Activated naive CD4-positive, alpha-beta T cell treated with anti-CD3 and anti-CD28 coated beads, Interleukin-2, amount 50 U/mL, for 72 hours (primary cell): ENCODE measurements around the gene CLEC18B. TPM values are rescaled to one million over a fixed set of nuclear protein-coding genes. Genes with fewer than 3 reads are reported as not detected.
"Not testable (repeated sequence)": the region's sequence is repeated elsewhere in the genome, so short reads cannot be mapped to it uniquely, and the experiment has no call there.

Experiments used
- ATAC-seq, 2 donors: fragments of 150-1000 bp; cut with Tn5 transposase; 2 replicates each; pipeline ENCODE4 v1.10.0; 2021; ENCODE audit warnings: mild to moderate bottlenecking in 2 of 2, moderate library complexity in 2 of 2
- DNase-seq, 2 donors: peaks; one replicate each; pipeline ENCODE4 v3.0.0; 2021 to 2022; ENCODE audit warnings: low spot score in 2 of 2
- H3K27ac Mint-ChIP-seq, 2 donors: one replicate each; pipeline ENCODE4 v1.8.0; 2022; ENCODE audit warnings: mild to moderate bottlenecking in 2 of 2, mixed read lengths in 2 of 2
- H3K36me3 Mint-ChIP-seq, 2 donors: one replicate each; pipeline ENCODE4 v1.8.0; 2022; ENCODE audit warnings: mixed read lengths in 2 of 2
- H3K9me3 Mint-ChIP-seq, 2 donors: one replicate each; pipeline ENCODE4 v1.8.0; 2022; ENCODE audit warnings: mixed read lengths in 2 of 2
- total RNA-seq, 2 donors: library from RNA; stranded (reverse); gene quantifications; one replicate each; pipeline ENCODE4 v1.2.3, GENCODE V29; 2022

CLEC18B gene
- under 1 TPM in 1 of 2 donors, not detected in 1; 0.49 TPM for total RNA-seq

DNA sequence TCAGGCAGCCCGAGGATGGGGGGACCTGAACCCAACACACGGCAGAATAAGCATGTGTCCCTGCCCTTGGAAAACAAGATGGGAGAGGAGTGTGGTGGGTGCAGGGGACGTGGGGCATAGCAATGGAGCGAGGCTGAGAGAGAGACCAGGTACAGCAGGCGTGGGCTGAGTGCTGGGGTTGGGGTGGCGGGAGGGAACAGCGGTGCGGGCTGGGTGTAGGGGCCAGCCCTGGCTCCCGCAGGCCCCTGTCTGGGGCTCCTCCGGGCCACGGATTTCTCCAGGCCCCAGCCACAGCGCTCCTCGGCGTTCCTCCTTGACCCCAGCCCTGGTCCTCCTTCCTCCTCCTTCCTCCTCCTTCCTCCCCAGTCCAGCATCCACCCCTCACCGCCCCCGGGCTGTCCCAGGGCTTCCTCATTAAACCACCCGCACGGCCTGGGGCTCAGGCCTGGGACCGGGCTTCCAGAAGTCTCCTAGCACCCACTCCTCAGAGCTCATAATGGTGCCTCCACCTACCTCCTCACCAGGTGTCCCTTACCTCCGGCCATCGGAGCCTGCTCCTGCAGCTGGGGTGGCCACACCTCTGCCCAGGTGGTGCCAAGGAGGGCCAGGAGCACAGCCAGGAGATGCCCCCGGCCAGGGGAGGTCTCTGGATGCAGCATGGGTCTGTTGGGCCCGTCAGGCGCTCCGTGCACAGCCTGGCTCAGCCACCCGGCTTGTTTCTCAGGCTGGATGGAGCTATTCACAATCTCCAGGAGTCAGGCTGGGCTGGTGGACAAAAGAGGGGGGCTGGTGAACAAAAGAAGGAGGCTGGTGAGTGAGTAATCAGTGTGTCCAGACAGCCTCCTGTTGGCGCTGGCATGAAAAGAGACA is at the start of gene CLEC18B:
Gene CLEC18B, minus strand, starts transcription at position 867 of the 870 bp plus-strand sequence. Its CDS starts 208 bp downstream, at position 659.
- not testable (repeated sequence) for H3K36me3 Mint-ChIP-seq, H3K27ac Mint-ChIP-seq, H3K9me3 Mint-ChIP-seq, DNase-seq
- peak in 1 of 2 donors; percentile 22 for ATAC-seq

DNA sequence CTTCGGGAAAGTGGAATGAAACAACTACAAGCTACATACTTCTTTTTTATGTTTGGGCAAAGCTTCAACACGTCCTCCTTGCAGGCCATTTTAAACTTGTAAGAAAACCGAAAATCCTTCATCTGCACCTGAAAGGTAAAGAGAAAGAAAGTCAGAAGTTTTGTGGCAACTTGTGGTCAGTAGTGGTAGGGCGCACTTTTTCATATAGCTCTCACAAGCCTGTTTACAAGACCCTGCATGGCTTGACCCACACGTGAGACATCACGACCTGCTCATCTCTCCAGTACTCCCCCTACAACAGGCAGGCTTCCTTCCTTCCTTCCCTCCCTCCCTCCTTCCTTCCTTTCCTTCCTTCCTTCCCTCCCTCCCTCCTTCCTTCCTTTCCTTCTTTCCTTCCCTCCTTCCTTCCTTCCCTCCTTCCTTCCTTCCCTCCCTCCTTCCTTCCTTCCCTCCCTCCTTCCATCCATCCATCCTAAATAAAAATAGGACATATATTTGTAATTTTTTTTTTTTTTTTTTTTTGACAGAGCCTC is 48.7 kb upstream of the CLEC18B start:
- H3K9me3 Mint-ChIP-seq: no peaks in the 10 kb centered on the region
- peaks cover 7% of the 10 kb centered on the region in 2 donors for H3K36me3 Mint-ChIP-seq
- DNase-seq (no peak), ATAC-seq (no peak)
- H3K27ac Mint-ChIP-seq: no peak overlapping the region

DNA sequence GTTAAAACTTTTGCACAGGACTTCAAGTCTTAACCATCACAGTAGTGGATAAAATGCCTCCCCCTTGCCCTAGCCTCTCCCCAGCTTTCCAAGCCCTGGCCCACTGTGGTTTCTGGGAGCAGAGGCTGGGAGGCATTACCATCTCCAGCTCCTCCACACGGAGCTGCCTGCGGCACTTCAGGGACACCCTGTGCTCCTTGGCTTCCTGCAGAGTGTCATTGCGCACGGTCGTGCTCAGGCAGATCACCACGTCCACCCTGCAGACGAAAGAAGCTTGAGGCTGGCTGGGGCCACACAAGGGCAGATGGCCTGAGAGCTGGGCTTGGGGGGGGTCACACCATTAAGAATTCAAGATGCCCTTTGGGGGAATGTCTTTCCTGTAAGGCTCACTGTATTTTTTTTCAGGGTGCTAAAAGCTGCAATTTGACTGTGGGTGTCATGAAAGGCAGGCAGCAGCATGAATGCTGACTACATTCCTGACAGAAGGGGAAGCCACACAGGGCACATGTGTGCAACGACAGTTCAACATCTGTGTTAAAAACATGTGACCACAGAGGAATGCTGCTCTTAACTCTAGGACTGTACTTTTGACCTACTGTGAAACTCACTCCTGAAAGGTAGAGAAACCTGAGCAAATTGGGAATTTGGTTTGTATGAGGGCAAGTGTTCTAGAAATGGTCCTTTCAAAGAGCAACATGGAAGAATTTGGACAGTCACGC is 47.7 kb upstream of the CLEC18B start:
- H3K36me3 Mint-ChIP-seq: peaks cover 7% of the 10 kb centered on the region in 2 donors
- ATAC-seq (no peak), DNase-seq (no peak)
- no peaks in the 10 kb centered on the region for H3K9me3 Mint-ChIP-seq
- no peak overlapping the region for H3K27ac Mint-ChIP-seq

DNA sequence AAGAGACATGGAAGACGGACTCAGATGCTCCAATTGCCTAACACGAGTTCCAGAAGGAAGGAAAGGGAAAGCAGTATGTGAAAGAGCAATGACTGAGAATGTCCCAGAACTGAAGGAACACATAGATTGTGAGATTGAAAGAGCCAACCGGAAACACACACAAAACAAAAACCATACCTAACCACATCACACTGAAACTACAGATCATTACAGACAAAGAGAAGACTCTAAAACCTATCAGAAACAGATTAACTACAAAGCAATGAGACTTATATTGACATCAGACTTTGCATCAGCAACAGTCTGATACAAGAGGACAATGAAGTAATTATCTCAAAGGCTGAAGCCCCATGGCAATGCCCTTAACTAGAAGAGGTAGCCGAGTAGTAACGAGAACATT is 45.6 kb upstream of the CLEC18B start:
- ATAC-seq (peak; percentile 67 to 92), DNase-seq (peak in 1 of 2 donors; percentile 11)
- H3K36me3 Mint-ChIP-seq: peaks cover 7 to 8% of the 10 kb centered on the region in 2 donors
- no peaks in the 10 kb centered on the region for H3K9me3 Mint-ChIP-seq
- peak overlapping the region; percentile 0 to 39 for H3K27ac Mint-ChIP-seq

DNA sequence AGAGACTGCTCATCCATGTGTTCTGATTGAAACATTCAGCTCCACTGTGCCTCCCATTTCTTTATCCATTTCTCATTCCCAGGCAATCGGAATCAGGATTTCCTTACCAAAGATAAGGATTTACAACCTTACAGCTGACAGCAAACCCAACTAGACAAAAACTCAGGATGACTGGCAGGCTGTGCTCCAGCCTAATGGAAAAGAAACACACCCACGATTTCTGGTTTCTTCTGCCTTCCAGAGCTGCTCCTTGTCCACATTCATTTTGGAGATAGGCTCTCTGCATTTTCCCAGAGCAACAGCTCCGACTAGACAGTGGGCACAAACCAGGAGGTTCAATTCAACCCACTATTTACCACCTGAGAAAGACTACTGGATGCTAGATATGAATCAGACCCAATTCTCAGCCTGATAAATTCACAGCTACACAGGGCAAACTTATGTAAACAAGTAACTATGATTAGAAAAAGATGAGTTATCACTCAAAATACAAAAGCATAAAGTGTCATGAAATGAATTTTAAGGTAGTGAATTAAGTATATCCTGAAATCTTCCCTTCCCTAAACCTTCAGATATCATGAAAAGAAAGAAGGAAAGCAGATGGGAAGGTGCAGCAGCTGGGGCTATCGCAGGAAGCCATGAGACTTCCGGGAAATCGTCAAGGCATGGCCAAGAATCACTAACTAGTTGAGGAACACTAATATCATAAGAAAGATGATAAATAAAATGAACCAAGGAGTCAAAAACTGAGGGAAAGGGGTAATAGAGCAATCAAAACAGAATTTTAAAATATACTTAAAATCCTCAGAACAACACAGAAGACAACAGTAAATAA is 44.8 kb upstream of the CLEC18B start:
- Mint-ChIP-seq H3K9me3 (no peaks in the 10 kb centered on the region), H3K27ac (peak overlapping the region; percentile 33 to 39), H3K36me3 (peaks cover 7 to 13% of the 10 kb centered on the region in 2 donors)
- ATAC-seq: peak in 1 of 2 donors; percentile 39
- DNase-seq: no peak

DNA sequence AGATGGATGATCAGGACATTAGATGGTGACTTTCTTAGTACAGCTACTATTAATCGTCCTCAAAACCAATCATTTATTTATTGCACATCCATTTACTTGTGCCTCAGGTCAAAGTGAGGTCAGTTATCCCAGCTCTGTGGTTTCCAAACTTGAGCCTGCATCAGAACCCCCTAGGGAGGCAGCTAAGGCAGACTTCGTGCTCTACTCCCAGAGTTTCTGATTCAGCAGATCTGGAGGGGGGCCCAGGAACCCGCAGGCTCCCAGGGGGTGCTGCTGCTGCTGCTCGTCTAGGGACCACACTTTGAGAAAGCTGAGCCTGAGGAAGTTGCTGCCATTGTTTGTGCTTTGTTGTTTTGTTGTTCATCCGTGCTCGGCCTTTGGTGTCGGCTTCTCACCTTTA is 44.0 kb upstream of the CLEC18B start:
- no peak overlapping the region for H3K27ac Mint-ChIP-seq
- H3K9me3 Mint-ChIP-seq: no peaks in the 10 kb centered on the region
- ATAC-seq (no peak), DNase-seq (no peak)
- H3K36me3 Mint-ChIP-seq: peaks cover 7 to 13% of the 10 kb centered on the region in 2 donors

DNA sequence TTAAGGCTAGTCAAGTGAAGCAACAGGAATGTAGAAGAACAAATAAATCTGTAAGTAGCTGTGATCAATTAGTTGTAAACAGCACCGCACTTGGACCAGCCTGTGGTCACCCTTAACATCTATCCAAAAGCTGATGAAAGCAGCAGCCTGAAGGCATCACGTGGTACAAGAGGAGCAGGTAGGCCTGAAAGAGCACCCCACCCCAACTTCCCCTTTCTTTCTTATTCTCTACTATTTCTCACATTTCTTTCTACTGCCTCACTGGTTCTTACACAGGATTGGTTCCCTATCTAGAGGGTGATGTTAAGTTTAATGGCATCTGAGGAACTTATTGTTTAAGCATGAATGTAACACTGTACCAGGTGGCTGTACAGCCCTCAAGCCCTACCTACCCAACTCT is 42.6 kb upstream of the CLEC18B start:
- Mint-ChIP-seq H3K27ac (peak overlapping the region; percentile 15 to 65), H3K9me3 (no peaks in the 10 kb centered on the region), H3K36me3 (peaks cover 7 to 13% of the 10 kb centered on the region in 2 donors)
- ATAC-seq: no peak
- no peak for DNase-seq

DNA sequence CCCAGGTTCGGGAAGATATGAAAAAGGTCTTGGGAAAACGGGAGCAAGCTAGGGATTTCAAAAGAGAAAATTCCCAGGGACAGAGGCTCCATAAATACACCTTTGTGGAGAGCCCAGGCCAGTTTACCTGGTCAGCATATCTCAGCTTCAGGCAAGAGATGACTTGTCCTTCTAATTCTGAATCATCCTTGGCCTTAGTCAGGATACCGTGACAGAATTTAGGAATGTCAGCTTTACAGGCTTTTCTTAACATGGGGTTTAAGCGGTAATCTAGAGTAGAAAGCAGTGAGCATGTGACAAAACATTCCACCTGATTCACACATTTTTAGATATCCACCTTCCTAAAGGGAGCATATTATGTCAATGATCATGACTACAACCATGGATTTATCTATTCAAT is 41.1 kb upstream of the CLEC18B start:
- Mint-ChIP-seq H3K9me3 (no peaks in the 10 kb centered on the region), H3K27ac (no peak overlapping the region), H3K36me3 (peaks cover 7 to 13% of the 10 kb centered on the region in 2 donors)
- DNase-seq (no peak), ATAC-seq (peak in 1 of 2 donors; percentile 45)

DNA sequence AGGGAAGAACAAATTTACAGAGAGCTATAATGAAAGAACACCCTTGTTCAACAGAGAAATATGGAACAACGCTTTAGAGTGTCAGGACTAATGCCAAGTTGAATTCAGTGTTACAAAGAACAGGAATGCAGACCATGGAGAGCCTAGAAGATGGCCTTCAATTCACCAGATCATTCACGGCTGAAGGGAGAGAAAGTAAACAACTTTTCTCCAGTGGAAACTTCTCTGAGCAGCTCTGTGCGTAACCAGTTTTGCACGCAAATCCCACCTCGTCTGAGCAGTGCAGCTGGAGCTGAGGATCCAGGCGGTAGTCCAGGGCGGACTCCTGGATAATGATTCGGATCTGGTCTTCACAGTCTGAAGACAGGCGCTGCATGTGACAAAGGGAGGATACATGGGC is 40.5 kb upstream of the CLEC18B start:
- DNase-seq (no peak), ATAC-seq (no peak)
- peaks cover 1 to 13% of the 10 kb centered on the region in 2 donors for H3K36me3 Mint-ChIP-seq
- no peaks in the 10 kb centered on the region for H3K9me3 Mint-ChIP-seq
- H3K27ac Mint-ChIP-seq: peak overlapping the region; percentile 50 to 68

DNA sequence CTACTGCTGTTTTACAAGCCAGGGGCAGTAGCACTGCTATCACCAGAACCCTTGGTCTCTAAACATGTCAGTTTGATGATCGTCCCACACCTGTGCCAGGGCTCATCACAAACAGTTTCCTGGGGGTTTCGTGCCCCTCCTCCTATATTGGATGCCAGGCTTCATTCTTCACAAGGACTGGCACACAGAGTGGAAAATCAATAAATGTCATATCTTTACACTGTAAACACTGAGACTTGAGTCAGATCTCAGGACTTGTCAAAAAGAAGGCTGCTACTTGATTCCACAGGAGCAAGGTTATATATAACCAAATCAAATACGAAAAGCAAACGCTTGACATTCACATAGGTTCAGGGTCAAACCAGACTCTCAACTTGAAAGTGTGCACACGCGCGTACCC is 39.3 kb upstream of the CLEC18B start:
- peaks cover 8 to 9% of the 10 kb centered on the region in 2 donors for H3K36me3 Mint-ChIP-seq
- ATAC-seq (no peak), DNase-seq (no peak)
- H3K27ac Mint-ChIP-seq: no peak overlapping the region
- no peaks in the 10 kb centered on the region for H3K9me3 Mint-ChIP-seq

DNA sequence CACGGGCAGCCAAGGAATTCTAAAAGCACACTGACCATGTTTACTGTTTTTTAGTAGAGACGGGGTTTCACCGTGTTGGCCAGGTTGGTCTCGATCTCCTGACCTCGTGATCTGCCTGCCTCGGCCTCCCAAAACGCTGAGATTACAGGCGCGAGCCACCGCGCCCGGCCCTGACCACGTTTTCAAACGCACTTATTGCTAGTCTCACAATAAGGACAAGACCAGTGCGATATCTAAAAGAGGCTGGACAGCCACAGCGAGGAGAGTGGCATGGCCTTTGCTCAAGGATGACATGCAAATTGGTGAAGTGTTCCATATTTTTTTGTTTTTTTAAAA is 35.0 kb upstream of the CLEC18B start:
- Mint-ChIP-seq H3K9me3 (no peaks in the 10 kb centered on the region), H3K36me3 (peaks cover 10 to 14% of the 10 kb centered on the region in 2 donors), H3K27ac (peak overlapping the region in 1 of 2 donors; percentile 28)
- no peak for ATAC-seq
- no peak for DNase-seq

DNA sequence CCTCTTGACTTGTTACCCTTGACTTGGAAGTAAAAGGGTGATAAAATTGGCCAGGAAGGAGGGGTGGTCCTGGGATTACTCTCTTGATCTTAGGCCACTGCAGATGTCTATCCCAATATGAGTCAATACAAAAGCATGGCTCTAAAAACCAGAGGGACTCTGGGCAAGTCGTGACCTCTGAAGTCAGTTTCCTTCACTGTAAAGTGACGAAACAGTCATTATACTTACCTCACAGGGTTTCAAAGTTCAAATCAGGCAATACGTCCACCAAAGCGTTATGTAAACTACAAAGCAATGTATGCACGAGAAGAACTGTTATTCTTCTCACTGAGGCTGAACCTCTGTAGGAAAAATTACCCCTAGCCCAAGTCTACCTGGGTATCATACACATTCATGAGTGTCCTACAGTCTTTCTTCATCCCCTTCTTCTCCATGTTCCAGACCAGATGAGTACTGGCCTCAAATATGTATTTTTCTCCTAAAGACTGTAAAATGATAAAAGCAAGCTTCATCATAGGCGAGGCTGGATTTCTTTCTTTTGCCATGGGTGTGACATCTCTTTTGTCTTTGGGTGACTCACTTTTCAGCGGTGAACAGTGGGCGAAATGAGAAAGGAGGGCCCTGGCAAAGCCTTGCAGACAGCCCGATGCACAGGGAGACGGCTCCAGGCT is 34.5 kb upstream of the CLEC18B start:
- Mint-ChIP-seq H3K27ac (peak overlapping the region in 1 of 2 donors; percentile 28), H3K36me3 (peaks cover 14% of the 10 kb centered on the region in 2 donors), H3K9me3 (no peaks in the 10 kb centered on the region)
- ATAC-seq: no peak
- DNase-seq: no peak

DNA sequence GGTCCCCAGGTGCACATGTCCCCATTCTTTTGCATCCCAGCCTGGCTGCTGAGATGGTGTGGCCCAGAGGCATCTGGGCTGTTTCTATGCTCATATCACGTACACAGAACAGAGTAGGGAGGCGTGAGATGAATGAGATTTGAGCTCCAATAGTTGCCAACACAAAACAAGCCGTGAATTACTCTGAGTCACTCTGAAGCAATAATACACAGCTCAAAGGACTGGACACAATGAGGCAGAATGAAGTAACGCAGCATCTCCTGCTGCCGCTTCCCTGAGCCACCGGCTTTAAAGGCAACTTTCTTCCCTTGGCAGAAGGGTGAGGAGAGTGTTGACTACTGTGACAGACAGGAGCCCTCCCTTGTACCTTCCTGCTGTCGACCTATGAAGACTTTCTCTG is 33.9 kb upstream of the CLEC18B start:
- ATAC-seq (no peak), DNase-seq (no peak)
- H3K27ac Mint-ChIP-seq: peak overlapping the region in 1 of 2 donors; percentile 28
- H3K9me3 Mint-ChIP-seq: no peaks in the 10 kb centered on the region
- peaks cover 14% of the 10 kb centered on the region in 2 donors for H3K36me3 Mint-ChIP-seq

DNA sequence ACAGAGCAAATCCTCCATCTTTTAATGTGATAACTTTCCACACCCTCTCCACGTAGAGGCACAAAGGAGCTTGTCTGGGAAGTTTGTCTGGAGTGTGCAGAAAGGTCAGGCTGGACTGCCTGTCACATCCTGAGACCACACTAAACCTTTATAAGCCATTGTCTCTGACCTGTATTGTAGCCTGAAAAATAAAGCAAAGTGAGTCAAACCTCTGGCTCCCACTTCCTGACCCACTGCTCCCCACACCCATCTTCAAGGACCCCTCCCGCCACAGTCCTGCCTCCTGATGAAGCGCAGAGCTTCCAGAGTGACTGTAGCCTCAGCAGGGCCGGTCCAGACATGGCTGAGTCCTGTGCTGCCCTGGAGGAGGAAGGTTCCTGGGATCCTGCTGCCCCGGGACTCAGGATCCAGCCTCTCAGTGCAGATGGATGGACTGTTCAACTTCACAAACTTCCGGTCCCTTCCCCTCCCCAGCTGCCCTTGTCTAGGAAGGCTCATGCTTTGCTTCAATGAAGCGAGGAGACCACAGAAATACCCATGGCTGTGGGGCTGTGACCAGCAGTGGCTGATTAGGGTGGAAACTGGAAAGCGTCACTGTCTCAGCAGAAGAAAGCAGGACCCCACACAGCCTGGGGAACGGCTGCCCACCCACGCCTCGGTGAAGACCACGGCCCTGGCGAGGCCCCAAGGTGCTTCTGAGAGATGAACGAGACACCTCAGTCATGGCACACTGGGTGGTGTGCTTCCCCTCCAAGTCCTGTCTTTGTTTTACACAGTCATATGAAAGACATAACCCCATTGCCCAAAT is 30.9 kb upstream of the CLEC18B start:
- ATAC-seq (no peak), DNase-seq (no peak)
- H3K27ac Mint-ChIP-seq: peak overlapping the region in 1 of 2 donors; percentile 64
- no peaks in the 10 kb centered on the region for H3K9me3 Mint-ChIP-seq
- H3K36me3 Mint-ChIP-seq: peaks cover 14% of the 10 kb centered on the region in 2 donors
